T-helper 1 cell treated with Interleukin-12 subunit alpha and Interleukin-12 subunit beta and Interleukin-4 antibody, amounts not matched to agents 30 μg/mL and 1 μg/mL, for 36 hours (primary cell): ENCODE results near the gene GATA5.
A peak's percentile ranks its signal among the peaks of the same experiment; 100 is the strongest.

Experiments used
- H3K27ac Mint-ChIP-seq: one replicate; pipeline ENCODE4 v1.8.0; 2021; ENCODE audit warnings: mild to moderate bottlenecking, mixed read lengths
- H3K27me3 Mint-ChIP-seq: one replicate; pipeline ENCODE4 v1.8.0; 2021; ENCODE audit warnings: low read depth, mixed read lengths
- H3K36me3 Mint-ChIP-seq: one replicate; pipeline ENCODE4 v1.8.0; 2021; ENCODE audit warnings: low read depth, mixed read lengths
- H3K4me1 Mint-ChIP-seq: one replicate; pipeline ENCODE4 v1.8.0; 2021; ENCODE audit warnings: low read depth, mixed read lengths
- H3K4me3 Mint-ChIP-seq: one replicate; pipeline ENCODE4 v1.8.0; 2021; ENCODE audit warnings: mild to moderate bottlenecking, moderate library complexity, mixed read lengths
- H3K9me3 Mint-ChIP-seq: one replicate; pipeline ENCODE4 v1.8.0; 2021; ENCODE audit warnings: mixed read lengths

GATA5 gene

GRCh38 chr20:62511300-62511914, 35.6 kb upstream of the GATA5 start:
- Mint-ChIP-seq H3K36me3 (no peaks in the 10 kb centered on the region), H3K4me1 (peaks cover 3% of the 10 kb centered on the region), H3K4me3 (no peak overlapping the region), H3K9me3 (no peaks in the 10 kb centered on the region), H3K27ac (no peak overlapping the region), H3K27me3 (peaks cover 9% of the 10 kb centered on the region)

- Mint-ChIP-seq H3K4me3 (no peak overlapping the region), H3K27ac (no peak overlapping the region), H3K27me3 (peaks cover 9% of the 10 kb centered on the region), H3K36me3 (peaks cover 3% of the 10 kb centered on the region), H3K4me1 (peaks cover 6% of the 10 kb centered on the region), H3K9me3 (peaks cover 5% of the 10 kb centered on the region)
These were observed 32.9 kb upstream of the GATA5 start for GRCh38 chr20:62508641-62509051.

GRCh38 chr20:62507991-62508640, 32.3 kb upstream of the GATA5 start:
- peaks cover 6% of the 10 kb centered on the region for H3K4me1 Mint-ChIP-seq

GRCh38 chr20:62507323-62507722, 31.5 kb upstream of the GATA5 start:
- no peak overlapping the region for H3K27ac Mint-ChIP-seq
- H3K9me3 Mint-ChIP-seq: peaks cover 5% of the 10 kb centered on the region
- H3K4me1 Mint-ChIP-seq: peaks cover 3% of the 10 kb centered on the region
- no peak overlapping the region for H3K4me3 Mint-ChIP-seq
- peaks cover 6% of the 10 kb centered on the region for H3K27me3 Mint-ChIP-seq
- H3K36me3 Mint-ChIP-seq: peaks cover 3% of the 10 kb centered on the region

More at GRCh38 chr20:62507991-62508640, 32.3 kb upstream of the GATA5 start:
- Mint-ChIP-seq H3K27ac (no peak overlapping the region), H3K27me3 (peaks cover 9% of the 10 kb centered on the region), H3K9me3 (peaks cover 5% of the 10 kb centered on the region), H3K4me3 (no peak overlapping the region), H3K36me3 (peaks cover 3% of the 10 kb centered on the region)

- H3K27me3 Mint-ChIP-seq: peaks cover 3% of the 10 kb centered on the region
- H3K4me3 Mint-ChIP-seq: no peak overlapping the region
- no peak overlapping the region for H3K27ac Mint-ChIP-seq
- peaks cover 5% of the 10 kb centered on the region for H3K9me3 Mint-ChIP-seq
- peaks cover 7% of the 10 kb centered on the region for H3K4me1 Mint-ChIP-seq
- H3K36me3 Mint-ChIP-seq: peaks cover 3% of the 10 kb centered on the region
These were observed 31.0 kb upstream of the GATA5 start for GRCh38 chr20:62506791-62507190.

- Mint-ChIP-seq H3K36me3 (peaks cover 3% of the 10 kb centered on the region), H3K9me3 (peaks cover 5% of the 10 kb centered on the region), H3K27me3 (no peaks in the 10 kb centered on the region), H3K27ac (no peak overlapping the region), H3K4me3 (no peak overlapping the region), H3K4me1 (peaks cover 12% of the 10 kb centered on the region)
These were observed 30.3 kb upstream of the GATA5 start for GRCh38 chr20:62506087-62506486.

GRCh38 chr20:62505337-62506045, 29.7 kb upstream of the GATA5 start:
- peaks cover 3% of the 10 kb centered on the region for H3K36me3 Mint-ChIP-seq
- peaks cover 5% of the 10 kb centered on the region for H3K9me3 Mint-ChIP-seq
- H3K4me1 Mint-ChIP-seq: peaks cover 18% of the 10 kb centered on the region
- H3K27ac Mint-ChIP-seq: no peak overlapping the region
- H3K27me3 Mint-ChIP-seq: no peaks in the 10 kb centered on the region
- H3K4me3 Mint-ChIP-seq: no peak overlapping the region

- Mint-ChIP-seq H3K4me1 (peaks cover 23% of the 10 kb centered on the region), H3K27ac (peak overlapping the region; percentile 3), H3K9me3 (peaks cover 5% of the 10 kb centered on the region), H3K36me3 (peaks cover 3% of the 10 kb centered on the region), H3K27me3 (no peaks in the 10 kb centered on the region), H3K4me3 (no peak overlapping the region)
These were observed 28.5 kb upstream of the GATA5 start for GRCh38 chr20:62504323-62504722.

GRCh38 chr20:62503401-62504178, 27.8 kb upstream of the GATA5 start:
- no peaks in the 10 kb centered on the region for H3K27me3 Mint-ChIP-seq
- H3K27ac Mint-ChIP-seq: peak overlapping the region; percentile 58
- H3K36me3 Mint-ChIP-seq: peaks cover 3% of the 10 kb centered on the region
- H3K4me1 Mint-ChIP-seq: peaks cover 23% of the 10 kb centered on the region
- H3K4me3 Mint-ChIP-seq: no peak overlapping the region
- peaks cover 5% of the 10 kb centered on the region for H3K9me3 Mint-ChIP-seq

- Mint-ChIP-seq H3K36me3 (peaks cover 3% of the 10 kb centered on the region), H3K9me3 (peaks cover 5% of the 10 kb centered on the region), H3K27ac (peak overlapping the region; percentile 97), H3K4me1 (peaks cover 23% of the 10 kb centered on the region), H3K27me3 (no peaks in the 10 kb centered on the region), H3K4me3 (no peak overlapping the region)
These were observed 26.8 kb upstream of the GATA5 start for GRCh38 chr20:62502496-62503095.

GRCh38 chr20:62501801-62502495, 26.2 kb upstream of the GATA5 start:
- Mint-ChIP-seq H3K36me3 (peaks cover 3% of the 10 kb centered on the region), H3K27me3 (no peaks in the 10 kb centered on the region), H3K9me3 (peaks cover 5% of the 10 kb centered on the region)

GRCh38 chr20:62500237-62500864, 24.6 kb upstream of the GATA5 start:
- Mint-ChIP-seq H3K27me3 (no peaks in the 10 kb centered on the region), H3K27ac (peak overlapping the region; percentile 97), H3K9me3 (peaks cover 5% of the 10 kb centered on the region), H3K4me1 (peaks cover 23% of the 10 kb centered on the region), H3K36me3 (peaks cover 3% of the 10 kb centered on the region), H3K4me3 (peak overlapping the region; percentile 33)

More at GRCh38 chr20:62501801-62502495, 26.2 kb upstream of the GATA5 start:
- Mint-ChIP-seq H3K27ac (peak overlapping the region; percentile 97), H3K4me3 (peak overlapping the region; percentile 38), H3K4me1 (peaks cover 23% of the 10 kb centered on the region)

- Mint-ChIP-seq H3K9me3 (peaks cover 5% of the 10 kb centered on the region), H3K27me3 (no peaks in the 10 kb centered on the region), H3K4me3 (no peak overlapping the region), H3K27ac (peak overlapping the region; percentile 33), H3K36me3 (peaks cover 3% of the 10 kb centered on the region), H3K4me1 (peaks cover 23% of the 10 kb centered on the region)
These were observed 24.0 kb upstream of the GATA5 start for GRCh38 chr20:62499758-62500236.
